Thymus (tissue), 11 donors: ENCODE measurements around the gene SLC9A7. TPM values are rescaled to one million over a fixed set of nuclear protein-coding genes. Genes with fewer than 3 reads are reported as not detected.
A peak's percentile ranks its signal among the peaks of the same experiment; 100 is the strongest.

ENCODE experiments used
- DNase-seq, 9 donors: peaks; one replicate each; pipeline ENCODE4 v3.0.0-alpha.2; 2013; ENCODE audit warnings: low spot score in 9 of 9, low read depth in 6 of 9, missing footprints in 1 of 9
- H3K27ac ChIP-seq, 2 donors: one replicate each; pipeline ENCODE4 v1.5.1; 2013; ENCODE audit warnings: control low read depth in 1 of 2, low read depth in 1 of 2, low read length in 1 of 2, mild to moderate bottlenecking in 1 of 2, moderate library complexity in 1 of 2
- H3K27me3 ChIP-seq, 2 donors: one replicate each; pipeline ENCODE4 v1.5.1; 2013; ENCODE audit warnings: low read length in 1 of 2; ENCODE audit not compliant: control insufficient read depth in 2 of 2, insufficient read depth in 1 of 2
- H3K36me3 ChIP-seq, 2 donors: one replicate each; pipeline ENCODE4 v1.5.1; 2013; ENCODE audit warnings: low read length in 1 of 2, mild to moderate bottlenecking in 1 of 2, moderate library complexity in 1 of 2; ENCODE audit not compliant: control insufficient read depth in 2 of 2, insufficient read depth in 2 of 2
- H3K4me1 ChIP-seq, 2 donors: one replicate each; pipeline ENCODE4 v1.5.1; 2013; ENCODE audit warnings: low read length in 2 of 2; ENCODE audit not compliant: control insufficient read depth in 2 of 2, insufficient read depth in 2 of 2
- H3K4me3 ChIP-seq, 2 donors: one replicate each; pipeline ENCODE4 v1.5.1; 2013; ENCODE audit warnings: low read length in 2 of 2, control low read depth in 1 of 2, mild to moderate bottlenecking in 1 of 2
- H3K9me3 ChIP-seq, 2 donors: one replicate each; pipeline ENCODE4 v1.5.1; 2013; ENCODE audit warnings: low read length in 1 of 2, mild to moderate bottlenecking in 1 of 2; ENCODE audit not compliant: control insufficient read depth in 2 of 2, insufficient read depth in 1 of 2
- WGBS: extraction: QIAGEN DNeasy Blood & Tissue Kit; methylation state at CpG from one replicate; pipeline ENCODE4 v1.1.7; 2013; 5-methylcytosine and 5-hydroxymethylcytosine counted together
- polyA plus RNA-seq: library from polyadenylated mRNA; stranded (reverse); fragments of 200-250 nt; gene quantifications from one replicate; pipeline ENCODE4 v1.2.3, GENCODE V29; 2013
- total RNA-seq: library from RNA; stranded (reverse); fragments of 120-200 nt; gene quantifications from one replicate; pipeline ENCODE4 v1.2.4, GENCODE V29; 2013
- donor health status: healthy.

The SLC9A7 gene
- total and polyA plus RNA-seq, 2 donors, result 3.5 to 10.3 TPM

DNA sequence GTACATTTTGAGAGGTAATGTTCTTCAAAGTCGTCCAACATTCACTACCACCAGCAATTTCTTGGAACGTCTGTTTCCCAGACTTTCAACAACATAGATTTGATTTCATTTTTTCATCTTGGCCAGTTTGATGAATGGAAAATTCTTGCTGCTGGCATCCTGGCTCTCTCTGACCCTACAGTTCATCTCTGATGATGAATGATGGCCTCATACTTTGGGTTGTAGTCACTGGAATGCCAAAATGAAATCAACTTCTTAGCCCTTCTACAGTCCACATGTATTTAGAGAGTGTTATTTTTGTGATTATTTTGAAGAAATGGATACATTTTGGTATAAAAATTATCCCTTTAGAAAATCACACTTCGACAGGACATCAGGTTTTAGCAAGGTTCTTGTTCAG lies 176.6 kb downstream of the SLC9A7 start:
- H3K4me1 ChIP-seq, result peaks cover 0 to 3% of the 10 kb centered on the region in 2 donors
- no peaks in the 10 kb centered on the region for H3K9me3 ChIP-seq
- H3K36me3 ChIP-seq, result no peaks in the 10 kb centered on the region
- no peak overlapping the region for H3K4me3 ChIP-seq
- H3K27me3 ChIP-seq, result no peaks in the 10 kb centered on the region
- no peak for DNase-seq
- no peak overlapping the region for H3K27ac ChIP-seq
- 94% methylated on average over 3 of the region's 3 CpGs for WGBS

DNA sequence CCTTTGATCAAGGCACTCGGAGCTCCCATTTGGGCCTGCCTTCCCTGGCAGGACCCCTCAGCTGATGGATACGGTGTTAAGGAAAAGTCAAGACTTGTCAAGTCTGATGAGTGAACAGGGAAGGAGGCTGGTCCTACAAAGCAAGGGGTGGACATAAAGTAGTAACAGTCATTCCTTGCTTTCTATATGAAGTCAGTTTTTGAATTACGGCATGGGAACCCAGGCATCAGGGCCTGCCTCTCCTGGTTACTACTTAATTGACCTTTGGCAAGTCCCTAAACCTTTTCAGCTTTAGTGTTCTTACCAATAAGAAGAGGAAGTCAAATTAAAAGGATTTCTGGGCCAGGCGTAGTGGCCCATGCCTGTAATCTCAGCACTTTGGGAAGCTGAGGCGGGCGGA lies 178.3 kb downstream of the SLC9A7 start:
- Histone ChIP-seq H3K4me3 (no peak overlapping the region), H3K27me3 (no peaks in the 10 kb centered on the region), H3K4me1 (peaks cover 0 to 8% of the 10 kb centered on the region in 2 donors), H3K9me3 (no peaks in the 10 kb centered on the region), H3K27ac (no peak overlapping the region), H3K36me3 (no peaks in the 10 kb centered on the region)
- no peak for DNase-seq
- WGBS, result 93% methylated on average over 6 of the region's 6 CpGs

DNA sequence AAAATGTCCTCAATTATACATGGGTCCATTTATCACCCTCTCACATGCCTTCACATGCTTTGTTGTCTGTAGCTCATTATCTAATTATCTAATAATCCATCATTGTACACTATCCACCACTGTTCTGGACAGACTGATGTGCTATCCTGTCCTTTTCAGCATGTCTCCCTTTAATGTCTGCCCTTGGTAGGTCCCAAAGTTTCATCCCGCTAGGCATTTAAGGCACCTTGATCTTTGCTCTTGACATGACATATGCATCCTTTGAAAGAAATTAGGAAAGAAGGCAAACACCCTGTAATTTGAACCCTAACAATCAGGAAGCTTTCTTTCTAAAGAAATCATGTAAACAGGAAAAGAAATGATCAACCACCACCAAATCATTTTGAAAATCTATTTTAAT lies 179.7 kb downstream of the SLC9A7 start:
- no peak for DNase-seq
- H3K27me3 ChIP-seq, result peaks cover 0 to 6% of the 10 kb centered on the region in 2 donors
- H3K36me3 ChIP-seq, result no peaks in the 10 kb centered on the region
- no peak overlapping the region for H3K27ac ChIP-seq
- H3K4me1 ChIP-seq, result peaks cover 5 to 16% of the 10 kb centered on the region in 2 donors
- 98% methylated on average over 1 of the region's 1 CpG for WGBS
- H3K9me3 ChIP-seq, result no peaks in the 10 kb centered on the region
- no peak overlapping the region for H3K4me3 ChIP-seq

DNA sequence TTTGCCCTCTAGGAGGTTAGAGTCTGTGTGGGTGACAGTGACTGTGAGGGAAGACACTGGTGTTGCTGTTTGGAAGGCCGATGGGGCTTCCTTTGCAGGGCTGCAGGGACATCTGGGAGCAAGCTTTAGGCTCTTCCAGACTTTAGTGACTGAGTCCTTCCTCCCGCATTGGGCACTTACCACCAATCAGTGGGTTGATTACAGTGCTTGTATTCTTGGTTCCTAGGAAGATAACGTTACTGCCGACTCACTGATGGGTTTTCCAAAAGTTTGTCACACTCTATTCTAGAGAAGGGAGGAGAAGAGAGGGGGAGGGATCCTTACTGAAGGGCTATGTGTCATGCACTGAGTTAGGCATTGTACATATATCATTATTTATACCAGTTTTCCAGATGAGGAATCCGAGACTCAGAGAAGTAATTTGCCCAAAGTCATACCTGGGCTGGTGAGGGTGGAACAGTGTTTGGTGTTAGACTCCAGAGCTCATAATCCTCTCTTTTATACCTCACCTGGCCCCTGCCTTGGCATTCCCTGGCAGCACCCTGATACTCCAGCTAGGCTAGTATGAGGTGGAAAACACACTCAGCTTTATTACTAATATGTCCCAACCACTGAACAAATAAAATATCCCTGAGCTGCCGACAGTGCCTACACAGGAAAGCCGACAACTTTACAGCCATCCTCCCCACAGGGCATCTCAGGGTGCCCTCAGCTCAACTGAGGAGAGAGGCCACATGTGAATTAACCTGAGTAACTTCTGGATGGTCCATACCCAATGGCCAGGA lies 181.5 kb downstream of the SLC9A7 start:
- H3K27ac ChIP-seq, result no peak overlapping the region
- peaks cover 5 to 27% of the 10 kb centered on the region in 2 donors for H3K4me1 ChIP-seq
- H3K36me3 ChIP-seq, result no peaks in the 10 kb centered on the region
- no peak overlapping the region for H3K4me3 ChIP-seq
- H3K9me3 ChIP-seq, result no peaks in the 10 kb centered on the region
- DNase-seq, result no peak
- H3K27me3 ChIP-seq, result peaks cover 0 to 10% of the 10 kb centered on the region in 2 donors
- 95% methylated on average over 7 of the region's 7 CpGs for WGBS

DNA sequence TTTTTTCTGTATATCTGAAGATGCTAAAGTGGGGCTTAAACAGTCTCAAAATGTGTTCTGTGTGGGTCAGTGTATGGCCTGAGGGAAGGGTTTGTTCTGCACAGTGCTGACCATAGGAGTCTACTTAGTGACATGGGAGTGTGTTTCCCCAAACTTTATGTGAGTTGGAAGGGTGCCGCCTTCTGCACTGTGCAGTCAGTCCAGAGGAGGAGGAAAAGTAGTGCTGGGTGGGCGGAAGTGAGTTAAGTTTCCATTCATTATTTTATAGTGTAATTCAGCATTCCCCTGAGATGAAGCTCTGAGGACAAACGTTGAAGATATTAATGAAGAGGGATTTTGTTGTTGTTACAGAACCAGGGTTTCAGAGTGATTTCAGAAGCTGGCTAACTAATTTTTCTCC lies 182.5 kb downstream of the SLC9A7 start:
- Histone ChIP-seq H3K27ac (no peak overlapping the region), H3K36me3 (no peaks in the 10 kb centered on the region), H3K4me1 (peaks cover 5 to 31% of the 10 kb centered on the region in 2 donors), H3K27me3 (peaks cover 0 to 10% of the 10 kb centered on the region in 2 donors), H3K4me3 (peak overlapping the region in 1 of 2 donors; percentile 5), H3K9me3 (no peaks in the 10 kb centered on the region)
- 91% methylated on average over 3 of the region's 3 CpGs for WGBS
- no peak for DNase-seq

DNA sequence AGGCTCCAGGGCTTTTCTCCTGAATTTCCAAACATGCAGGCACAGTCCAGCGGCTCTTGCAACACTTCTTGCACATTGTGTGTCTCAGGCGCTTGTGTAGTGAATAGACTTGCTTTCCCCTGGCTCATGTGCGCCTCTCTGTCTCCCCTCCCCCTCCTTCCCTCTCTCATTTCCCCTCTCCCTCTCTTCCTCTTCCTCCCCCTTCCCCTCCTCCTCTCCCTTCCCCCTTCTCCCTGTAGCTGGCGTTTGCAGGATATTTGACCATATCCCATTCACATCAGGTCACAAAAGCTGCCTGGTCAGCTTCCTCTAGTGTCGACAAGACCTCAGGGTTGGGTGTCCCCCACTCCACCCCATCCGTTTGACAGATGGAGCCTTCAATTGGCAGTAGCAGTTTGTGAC lies 182.9 kb downstream of the SLC9A7 start:
- Histone ChIP-seq H3K36me3 (no peaks in the 10 kb centered on the region), H3K4me3 (peak overlapping the region in 1 of 2 donors; percentile 5), H3K4me1 (peaks cover 5 to 31% of the 10 kb centered on the region in 2 donors), H3K9me3 (no peaks in the 10 kb centered on the region), H3K27ac (no peak overlapping the region), H3K27me3 (peaks cover 0 to 10% of the 10 kb centered on the region in 2 donors)
- 22% methylated on average over 6 of the region's 6 CpGs for WGBS
- DNase-seq, result peak in 1 of 9 donors; percentile 34

DNA sequence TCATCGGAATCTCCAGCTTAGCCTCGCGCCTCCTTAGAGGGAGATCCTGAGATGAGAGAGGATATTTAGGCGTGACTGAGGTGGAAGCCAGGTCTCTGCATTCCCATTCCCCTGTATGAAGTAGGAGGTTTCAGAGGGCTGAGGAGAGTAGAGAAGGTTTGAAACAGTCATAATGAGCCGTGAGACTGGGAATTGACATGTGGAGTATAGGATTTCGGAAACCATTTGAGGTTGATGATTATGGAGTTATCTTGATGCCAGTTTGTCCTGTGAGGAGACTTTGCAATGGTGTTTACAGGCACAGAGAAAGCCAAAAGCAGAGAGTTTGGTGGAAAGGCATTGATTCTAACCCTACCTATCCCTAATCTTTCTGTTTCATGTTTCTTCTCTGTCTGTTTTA lies 183.3 kb downstream of the SLC9A7 start:
- no peak for DNase-seq
- Histone ChIP-seq H3K4me1 (peaks cover 5 to 31% of the 10 kb centered on the region in 2 donors), H3K9me3 (no peaks in the 10 kb centered on the region), H3K27me3 (peaks cover 0 to 10% of the 10 kb centered on the region in 2 donors), H3K27ac (no peak overlapping the region), H3K4me3 (peak overlapping the region; percentile 30 to 60), H3K36me3 (no peaks in the 10 kb centered on the region)
- 40% methylated on average over 6 of the region's 6 CpGs for WGBS

DNA sequence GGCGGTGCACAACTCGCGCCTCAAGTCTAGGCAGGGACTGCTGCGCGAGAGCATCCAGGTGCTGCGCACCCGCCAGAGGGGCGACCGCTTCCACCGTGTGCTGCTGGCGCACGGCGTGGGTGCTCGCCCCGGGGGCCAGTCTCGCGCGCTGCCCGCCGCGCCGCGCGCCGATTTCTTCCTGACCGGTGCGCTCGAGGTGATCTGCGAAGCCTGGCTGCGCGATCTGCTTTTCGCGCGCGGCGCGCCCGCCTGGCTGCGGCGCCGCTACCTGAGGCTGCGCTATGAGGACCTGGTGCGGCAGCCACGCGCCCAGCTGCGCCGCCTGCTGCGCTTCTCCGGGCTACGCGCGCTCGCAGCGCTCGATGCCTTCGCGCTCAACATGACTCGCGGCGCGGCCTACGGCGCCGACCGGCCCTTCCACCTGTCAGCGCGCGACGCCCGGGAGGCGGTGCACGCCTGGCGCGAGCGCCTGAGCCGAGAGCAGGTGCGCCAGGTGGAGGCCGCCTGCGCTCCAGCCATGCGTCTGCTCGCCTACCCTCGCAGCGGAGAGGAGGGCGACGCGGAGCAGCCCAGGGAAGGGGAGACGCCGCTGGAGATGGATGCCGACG lies 184.0 kb downstream of the SLC9A7 start:
- H3K27ac ChIP-seq, result peak overlapping the region in 1 of 2 donors; percentile 60
- DNase-seq, result peak in 4 of 9 donors; percentile 37 to 71 (median 53)

More for the DNA sequence above, 184.0 kb downstream of the SLC9A7 start:
- Histone ChIP-seq H3K4me3 (peak overlapping the region; percentile 38 to 60), H3K4me1 (peaks cover 5 to 31% of the 10 kb centered on the region in 2 donors), H3K36me3 (no peaks in the 10 kb centered on the region), H3K27me3 (peaks cover 0 to 10% of the 10 kb centered on the region in 2 donors), H3K9me3 (no peaks in the 10 kb centered on the region)
- WGBS, result under 1% methylated on average over 87 of the region's 90 CpGs
